Activated effector memory CD4-positive, alpha-beta T cell treated with Interleukin-2 at 50 U/mL for 16 hours (primary cell): ENCODE results near the gene HSPA1L.
"Not testable (repeated sequence)": the region's sequence is repeated elsewhere in the genome, so short reads cannot be mapped to it uniquely, and the experiment has no call there.

Experiments used
- DNase-seq: peaks from one replicate; pipeline ENCODE4 v3.0.0-alpha.2; 2020

Gene HSPA1L

DNA sequence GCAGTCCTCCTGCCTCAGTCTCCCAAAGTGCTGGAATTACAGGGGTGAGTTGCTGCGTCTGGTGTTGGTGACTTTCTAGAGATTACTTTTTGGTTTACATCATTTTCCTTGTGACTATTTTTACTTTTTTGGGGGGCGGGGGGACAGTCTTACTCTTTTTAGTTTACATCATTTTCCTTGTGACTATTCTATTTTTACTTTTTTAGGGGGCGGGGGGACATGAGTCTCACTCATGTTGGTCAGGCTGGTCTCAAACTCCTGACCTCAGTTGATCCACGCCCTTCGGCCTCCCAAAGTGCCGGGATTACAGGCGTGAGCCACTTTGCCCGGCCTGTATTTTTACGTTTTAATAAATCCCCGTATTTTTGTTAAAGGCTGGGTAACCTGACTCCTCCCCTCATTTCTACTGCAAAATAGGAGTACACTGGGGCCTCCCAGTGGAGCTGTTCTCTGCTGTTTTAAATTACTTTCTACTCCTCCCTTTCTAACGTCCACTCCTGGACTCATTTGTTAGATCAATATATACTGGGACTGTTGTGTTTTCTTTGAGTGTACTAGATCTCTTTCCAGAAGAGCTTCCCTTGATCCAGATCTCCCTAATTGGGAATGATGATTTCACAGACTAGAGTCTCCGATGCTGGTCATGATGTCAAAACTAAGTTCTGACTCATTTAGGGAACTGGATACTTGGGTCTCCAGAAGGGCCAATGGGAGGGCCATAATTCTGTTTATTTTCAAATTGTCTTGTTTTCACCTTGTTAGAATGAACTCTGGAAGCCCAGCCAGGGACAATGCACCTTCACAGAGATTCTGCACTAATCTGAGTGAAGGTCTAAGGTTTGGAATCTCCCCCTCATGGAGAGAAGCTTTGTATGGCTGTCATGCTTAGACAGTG lies 21.6 kb upstream of the HSPA1L start:
- DNase-seq = no peak

DNA sequence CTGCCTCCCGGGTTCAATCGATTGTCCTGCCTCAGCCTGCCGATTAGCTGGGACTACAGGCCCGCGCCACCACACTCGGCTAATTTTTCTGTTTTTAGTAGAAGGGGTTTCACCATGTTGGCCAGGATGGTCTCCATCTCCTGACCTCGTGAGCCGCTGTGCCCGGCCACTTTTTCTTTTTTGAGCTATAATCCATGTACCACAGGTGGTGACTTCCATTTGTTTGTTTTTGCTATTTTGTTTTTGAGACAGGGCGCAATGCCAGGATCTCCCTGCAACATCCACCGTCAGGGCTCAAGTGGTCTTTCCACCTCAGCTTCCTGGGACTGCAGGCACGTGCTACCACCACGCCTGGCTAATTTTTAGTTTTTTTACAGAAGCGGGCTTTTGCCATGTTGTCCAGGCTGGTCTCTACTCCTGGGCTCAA lies 21.0 kb upstream of the HSPA1L start:
- no peak for DNase-seq

DNA sequence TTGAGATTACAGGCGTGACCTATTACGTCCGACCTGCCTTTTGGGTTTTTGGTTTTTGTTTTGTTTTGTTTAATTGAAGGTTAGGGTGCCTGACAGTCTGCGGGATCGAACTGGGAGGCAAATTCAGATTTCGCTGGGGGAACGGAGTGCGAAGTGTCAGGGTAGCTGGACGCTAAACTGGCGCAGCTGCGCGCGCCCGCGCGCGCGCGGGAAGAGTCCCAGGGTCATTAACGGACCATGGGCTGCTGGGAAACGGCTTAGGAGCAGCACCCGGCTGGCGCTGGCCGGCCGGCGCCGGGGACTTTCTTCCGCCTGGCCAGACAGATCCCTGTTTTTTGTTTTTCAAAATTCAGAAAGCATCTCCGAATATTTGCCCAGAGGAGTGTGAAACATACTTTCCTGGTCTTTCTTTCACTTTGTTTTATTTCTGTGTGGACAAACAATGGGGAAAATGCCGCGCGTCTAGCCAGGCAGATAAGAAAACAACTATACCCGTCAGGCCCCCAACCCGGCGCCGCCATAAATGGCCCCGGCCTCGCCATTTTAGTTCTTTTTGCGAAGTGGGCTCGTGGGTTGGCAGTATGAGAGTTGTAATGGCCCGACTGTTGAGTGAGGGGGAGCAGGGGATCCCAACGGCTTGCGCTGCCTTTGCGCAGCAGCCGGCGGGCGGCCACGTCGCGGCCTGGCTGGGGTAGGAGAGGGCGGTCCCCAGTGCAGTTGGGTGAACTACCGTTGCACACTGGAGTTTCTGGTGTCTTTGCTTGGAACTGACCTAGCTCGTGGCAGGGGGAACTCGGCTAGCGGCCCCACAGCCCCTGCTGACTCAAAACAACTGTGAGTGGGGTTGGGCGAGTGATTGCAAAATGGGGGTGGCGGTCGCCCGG lies 19.5 kb upstream of the HSPA1L start:
- peak; percentile 70 for DNase-seq

DNA sequence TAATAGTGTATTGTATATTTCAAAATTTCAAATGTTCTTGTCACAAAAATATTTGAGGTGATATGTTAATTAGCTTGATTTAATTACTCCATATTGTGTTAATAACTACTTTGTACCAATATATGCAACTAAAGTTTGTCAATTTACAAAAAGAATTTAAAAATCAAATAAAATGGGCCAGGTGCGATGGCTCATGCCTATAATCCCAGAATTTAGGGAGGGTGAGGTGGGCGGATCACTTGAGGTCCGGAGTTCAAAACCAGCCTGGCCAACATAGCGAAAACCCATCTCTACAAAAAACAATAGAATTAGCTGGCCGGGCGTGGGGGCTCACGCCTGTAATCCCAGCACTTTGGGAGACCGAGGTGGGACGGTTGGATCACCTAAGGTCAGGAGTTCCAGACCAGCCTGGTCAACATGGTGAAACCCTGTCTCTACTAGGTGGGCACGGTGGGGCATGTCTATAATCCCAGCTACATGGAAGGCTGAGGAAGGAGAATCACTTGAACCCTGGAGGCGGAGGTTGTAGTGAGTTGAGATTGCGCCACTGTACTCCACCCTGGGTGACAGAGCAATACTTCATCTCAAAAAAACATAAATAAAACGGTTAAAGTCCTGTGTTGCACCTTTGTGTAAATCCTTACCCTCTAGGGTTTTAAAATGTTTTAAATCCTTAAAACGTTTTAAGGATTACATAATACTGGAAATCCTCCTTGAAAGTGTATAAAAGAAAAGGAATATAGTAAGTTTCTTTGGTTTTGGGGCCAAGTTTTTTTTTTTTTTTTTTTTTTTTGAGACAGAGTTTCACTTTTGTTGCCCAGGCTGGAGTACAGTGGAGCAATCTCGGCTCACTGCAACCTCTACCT lies 16.5 kb upstream of the HSPA1L start:
- DNase-seq = no peak

DNA sequence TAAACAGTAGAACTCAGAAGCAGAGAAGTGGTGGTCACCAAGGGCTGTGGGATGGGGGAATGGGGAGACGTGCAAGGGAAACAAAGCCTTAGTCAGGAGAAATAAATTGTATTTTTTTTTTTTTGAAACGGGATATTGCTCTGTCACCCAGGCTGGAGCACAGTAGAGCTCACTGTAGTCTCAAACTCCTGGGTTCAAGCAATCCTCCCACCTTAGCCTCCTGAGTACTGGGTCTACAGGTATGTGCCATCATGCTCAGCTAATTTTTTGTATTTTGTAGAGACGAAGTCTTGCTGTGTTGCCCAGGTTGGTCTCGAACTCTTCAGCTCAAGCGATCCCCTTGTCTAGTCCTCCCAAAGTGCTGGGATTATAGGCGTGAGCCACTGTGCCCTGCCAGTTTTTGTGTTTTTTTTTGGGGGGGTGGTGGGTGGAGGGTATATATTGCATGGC lies 15.8 kb upstream of the HSPA1L start:
- DNase-seq = no peak

DNA sequence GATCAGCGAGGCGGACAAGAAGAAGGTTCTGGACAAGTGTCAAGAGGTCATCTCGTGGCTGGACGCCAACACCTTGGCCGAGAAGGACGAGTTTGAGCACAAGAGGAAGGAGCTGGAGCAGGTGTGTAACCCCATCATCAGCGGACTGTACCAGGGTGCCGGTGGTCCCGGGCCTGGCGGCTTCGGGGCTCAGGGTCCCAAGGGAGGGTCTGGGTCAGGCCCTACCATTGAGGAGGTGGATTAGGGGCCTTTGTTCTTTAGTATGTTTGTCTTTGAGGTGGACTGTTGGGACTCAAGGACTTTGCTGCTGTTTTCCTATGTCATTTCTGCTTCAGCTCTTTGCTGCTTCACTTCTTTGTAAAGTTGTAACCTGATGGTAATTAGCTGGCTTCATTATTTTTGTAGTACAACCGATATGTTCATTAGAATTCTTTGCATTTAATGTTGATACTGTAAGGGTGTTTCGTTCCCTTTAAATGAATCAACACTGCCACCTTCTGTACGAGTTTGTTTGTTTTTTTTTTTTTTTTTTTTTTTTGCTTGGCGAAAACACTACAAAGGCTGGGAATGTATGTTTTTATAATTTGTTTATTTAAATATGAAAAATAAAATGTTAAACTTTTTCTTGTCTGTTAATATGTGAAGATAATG lies 14.7 kb upstream of the HSPA1L start:
- DNase-seq = no peak

DNA sequence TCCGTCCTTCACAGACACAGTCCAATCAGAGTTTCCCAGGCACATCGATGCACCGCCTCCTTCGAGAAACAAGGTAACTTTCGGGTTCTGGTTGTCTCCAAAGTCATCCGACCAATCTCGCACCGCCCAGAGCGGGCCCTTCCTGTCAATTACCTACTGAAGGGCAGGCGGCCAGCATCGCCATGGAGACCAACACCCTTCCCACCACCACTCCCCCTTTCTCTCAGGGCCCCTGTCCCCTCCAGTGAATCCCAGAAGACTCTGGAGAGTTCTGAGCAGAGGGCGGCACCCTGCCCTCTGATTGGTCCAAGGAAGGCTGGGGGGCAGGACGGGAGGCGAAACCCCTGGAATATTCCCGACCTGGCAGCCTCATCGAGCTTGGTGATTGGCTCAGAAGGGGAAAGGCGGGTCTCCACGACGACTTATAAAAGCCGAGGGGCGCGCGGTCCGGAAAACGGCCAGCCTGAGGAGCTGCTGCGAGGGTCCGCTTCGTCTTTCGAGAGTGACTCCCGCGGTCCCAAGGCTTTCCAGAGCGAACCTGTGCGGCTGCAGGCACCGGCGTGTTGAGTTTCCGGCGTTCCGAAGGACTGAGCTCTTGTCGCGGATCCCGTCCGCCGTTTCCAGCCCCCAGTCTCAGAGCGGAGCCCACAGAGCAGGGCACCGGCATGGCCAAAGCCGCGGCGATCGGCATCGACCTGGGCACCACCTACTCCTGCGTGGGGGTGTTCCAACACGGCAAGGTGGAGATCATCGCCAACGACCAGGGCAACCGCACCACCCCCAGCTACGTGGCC lies 12.4 kb upstream of the HSPA1L start, which contains the start of gene HSPA1B:
HSPA1B (plus strand) TSS at position 453 of the 794 bp plus-strand sequence; CDS start at position 666, 213 bp downstream.
- peak; percentile 87 for DNase-seq

DNA sequence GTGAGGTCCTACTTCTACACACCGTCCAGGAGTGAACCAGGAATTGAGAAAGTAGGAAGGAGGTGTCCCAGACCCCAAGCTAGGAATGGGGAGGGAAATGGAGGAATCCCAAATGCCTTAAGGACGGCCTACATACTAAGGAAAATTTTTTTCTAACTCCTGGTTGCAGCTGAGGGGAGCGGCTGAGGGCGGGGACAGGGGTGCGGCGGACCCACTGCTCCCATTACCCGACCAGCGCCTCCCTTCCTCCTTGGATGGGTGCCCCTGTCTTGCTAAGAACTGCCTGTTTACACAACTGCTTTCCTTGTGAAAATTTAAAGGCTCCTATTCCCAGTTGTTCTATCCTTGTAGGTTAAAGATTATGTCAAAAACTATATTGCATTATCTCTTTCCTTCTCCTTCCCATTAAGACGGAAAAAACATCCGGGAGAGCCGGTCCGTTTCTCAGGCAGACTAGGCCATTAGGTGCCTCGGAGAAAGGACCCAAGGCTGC lies 11.8 kb upstream of the HSPA1L start:
- peak; percentile 35 for DNase-seq

DNA sequence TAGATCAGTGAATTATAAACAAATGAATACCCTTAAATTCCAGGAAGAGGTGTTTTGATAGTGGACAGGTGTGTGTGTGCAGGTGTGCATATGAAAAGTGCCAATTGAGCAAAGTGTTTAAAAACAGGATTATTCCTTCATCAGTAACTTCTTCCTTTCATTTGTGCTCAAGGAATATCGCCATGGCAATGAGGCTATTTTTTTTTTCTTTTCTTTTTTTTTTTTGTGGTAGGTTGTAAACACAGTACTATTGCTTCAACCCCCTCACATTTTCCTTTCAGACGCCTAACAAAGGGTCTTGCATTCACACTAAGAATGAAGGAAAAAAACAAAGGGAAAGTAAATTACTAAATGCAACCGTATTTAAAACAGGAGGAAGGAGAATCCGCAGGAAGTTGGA lies 10.5 kb upstream of the HSPA1L start:
- no peak for DNase-seq

DNA sequence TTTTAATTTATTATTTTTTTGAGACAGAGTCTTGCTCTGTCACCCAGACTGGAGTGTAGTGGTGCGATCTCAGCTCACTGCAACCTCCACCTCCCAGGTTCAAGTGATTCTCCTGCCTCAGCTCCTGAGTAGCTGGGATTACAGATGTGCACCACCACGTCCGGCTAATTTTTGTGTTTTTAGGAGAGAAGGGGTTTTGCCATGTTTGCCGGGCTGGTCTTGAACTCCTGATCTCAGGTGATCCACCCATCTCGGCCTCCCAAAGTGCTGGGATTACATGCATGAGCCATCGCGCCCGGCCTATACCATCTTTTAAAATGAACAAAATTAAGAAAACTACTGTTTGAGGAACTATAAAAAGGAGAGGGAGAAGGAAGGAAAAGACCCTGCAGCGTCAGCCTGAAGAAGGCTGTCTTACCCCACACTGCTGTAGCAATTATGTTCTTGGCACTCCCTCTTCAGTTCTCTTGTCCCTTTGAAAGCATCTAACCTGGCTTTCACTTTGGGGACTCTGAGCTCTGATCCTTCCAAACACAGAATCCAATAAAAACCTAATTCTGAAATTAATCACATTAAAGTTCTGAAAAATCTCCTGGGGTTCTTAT lies 8.6 kb upstream of the HSPA1L start:
- DNase-seq = not testable (repeated sequence)

DNA sequence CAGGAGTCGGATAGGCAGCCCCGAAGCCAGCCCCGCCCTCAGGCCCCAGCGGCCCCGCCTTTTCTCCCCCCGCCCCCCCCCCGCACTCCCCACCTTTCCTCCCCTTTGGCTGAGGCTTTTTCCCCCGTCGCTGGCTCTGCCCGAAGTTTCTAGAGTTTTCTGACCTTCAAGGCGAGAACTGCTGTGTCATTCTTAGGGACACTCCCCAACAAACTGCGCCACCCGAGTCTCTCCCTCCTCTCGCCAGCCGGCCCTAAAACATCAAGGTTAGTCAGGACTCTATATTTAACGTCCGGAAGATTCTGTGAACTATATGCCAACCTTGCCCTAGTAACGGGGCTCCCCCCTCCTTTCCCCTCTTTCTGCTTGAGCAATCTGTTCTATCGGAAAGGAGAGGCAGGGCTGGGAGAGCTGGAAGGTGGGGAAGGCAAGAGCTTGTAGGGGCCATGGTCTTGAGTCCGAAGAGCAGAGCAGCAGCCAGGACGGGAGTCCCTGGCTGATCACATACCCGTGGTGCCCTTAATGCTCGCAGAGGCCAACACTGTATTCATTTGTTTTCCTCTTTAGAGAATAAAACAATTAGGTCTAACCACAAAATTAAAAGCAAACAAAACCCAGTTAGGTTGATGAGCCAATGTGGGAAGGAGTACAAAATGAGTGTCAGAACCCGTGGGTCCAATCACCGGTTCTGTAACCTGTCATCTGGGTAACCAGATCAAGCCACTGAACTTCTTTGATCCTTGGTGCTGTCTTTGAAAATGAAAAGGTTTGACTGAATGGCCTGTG lies 7.1 kb upstream of the HSPA1L start:
- peak; percentile 52 for DNase-seq

DNA sequence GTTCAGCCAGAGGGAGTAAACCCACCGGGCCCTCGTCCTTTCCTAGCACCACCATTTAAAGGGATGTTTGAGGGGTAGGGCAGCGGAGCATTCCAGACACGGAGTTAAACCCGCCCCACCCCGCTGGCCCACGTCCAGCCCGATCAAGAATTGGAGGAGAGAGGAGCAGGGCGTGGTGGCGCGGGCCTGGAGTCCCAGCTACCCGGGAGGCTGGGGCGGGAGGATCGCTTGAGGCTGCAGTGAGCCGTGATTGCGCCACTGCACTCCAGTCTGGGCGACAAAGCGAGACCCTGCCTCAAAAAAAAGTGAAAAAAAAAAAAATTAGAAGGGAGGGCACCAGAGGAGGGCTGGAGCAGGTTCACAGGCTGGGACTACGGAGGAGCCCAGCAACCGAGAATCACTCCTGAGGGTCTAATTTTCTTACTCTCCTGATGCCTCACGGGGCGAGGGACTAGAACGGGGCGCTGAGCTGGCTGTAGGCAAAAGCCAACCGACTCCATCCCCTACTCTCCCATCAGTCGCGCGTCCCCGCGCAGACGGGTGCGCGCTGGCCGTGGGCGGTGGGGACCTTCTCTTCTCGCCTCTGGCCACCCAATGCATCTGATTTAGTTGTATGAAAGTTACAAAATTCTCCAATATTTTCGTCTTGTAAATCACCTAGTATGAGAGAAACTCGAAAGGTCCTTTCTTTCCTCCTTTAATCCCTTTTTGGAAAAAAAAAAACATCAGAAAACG lies 6.4 kb upstream of the HSPA1L start:
- peak; percentile 41 for DNase-seq

DNA sequence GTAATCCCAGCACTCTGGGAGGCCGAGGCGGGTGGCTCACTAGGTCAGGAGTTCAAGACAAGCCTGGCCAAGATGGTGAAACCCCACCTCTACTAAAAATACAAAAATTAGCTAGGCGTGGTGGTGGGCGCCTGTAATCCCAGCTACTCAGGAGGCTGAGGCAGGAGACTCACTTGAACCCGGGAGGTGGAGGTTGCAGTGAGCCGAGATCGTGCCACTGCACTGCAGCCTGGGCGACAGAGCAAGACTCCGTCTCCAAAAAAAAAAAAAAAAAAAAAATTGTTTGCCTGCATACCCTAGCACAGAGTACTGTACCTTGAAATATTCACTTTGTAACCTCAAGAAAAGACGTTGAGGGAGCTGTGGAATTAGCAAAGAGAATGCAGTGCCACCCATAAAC lies 5.3 kb upstream of the HSPA1L start:
- DNase-seq = not testable (repeated sequence)

DNA sequence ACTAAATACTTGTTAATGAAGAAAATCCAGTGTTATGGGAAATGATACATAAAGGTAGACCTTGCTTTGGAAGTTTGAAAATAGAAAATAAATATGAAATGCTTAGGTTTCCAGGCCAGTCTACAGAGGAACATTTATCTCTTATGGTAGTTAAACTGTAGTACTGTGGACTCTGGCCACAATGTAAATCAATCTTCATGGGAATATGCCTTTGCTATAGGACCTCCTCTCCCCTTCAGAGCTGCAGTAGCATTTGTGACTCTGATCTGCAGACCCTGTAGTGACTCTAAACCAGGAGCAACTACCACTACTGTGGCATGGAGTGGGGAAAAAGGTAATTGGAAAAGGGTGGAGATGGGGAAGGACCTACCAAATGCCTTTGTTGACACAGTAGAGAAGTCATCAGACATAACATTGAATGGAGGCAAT lies 4.8 kb upstream of the HSPA1L start:
- no peak for DNase-seq

DNA sequence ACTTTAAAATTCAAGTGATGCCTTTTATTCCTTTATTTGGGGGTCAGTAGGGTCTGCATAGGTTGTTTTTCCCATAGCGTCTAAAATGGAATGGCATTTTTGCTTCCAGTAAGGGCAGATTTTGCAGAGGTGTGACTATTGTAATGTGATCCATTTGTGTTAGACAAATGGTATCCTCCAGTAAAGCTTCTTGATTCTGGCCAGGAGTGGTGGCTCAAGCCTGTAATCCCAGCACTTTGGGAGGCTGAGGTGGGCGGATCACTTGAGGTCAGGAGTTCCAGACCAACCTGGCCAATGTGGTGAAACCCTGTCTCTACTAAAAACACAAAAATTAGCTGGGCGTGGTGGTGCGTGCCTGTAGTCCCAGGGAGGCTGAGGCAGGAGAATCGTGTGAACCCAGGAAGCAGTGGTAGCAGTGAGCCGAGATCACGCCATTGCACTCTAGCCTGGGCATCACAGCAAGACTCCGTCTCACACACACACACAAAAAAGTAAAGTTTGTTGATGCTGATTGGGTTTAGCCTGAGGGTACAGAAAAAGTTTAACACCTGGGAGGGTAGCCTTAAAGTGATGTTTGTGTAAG lies 2.9 kb upstream of the HSPA1L start:
- not testable (repeated sequence) for DNase-seq

DNA sequence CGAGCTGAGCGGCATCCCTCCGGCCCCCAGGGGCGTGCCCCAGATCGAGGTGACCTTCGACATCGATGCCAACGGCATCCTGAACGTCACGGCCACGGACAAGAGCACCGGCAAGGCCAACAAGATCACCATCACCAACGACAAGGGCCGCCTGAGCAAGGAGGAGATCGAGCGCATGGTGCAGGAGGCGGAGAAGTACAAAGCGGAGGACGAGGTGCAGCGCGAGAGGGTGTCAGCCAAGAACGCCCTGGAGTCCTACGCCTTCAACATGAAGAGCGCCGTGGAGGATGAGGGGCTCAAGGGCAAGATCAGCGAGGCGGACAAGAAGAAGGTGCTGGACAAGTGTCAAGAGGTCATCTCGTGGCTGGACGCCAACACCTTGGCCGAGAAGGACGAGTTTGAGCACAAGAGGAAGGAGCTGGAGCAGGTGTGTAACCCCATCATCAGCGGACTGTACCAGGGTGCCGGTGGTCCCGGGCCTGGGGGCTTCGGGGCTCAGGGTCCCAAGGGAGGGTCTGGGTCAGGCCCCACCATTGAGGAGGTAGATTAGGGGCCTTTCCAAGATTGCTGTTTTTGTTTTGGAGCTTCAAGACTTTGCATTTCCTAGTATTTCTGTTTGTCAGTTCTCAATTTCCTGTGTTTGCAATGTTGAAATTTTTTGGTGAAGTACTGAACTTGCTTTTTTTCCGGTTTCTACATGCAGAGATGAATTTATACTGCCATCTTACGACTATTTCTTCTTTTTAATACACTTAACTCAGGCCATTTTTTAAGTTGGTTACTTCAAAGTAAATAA lies 2.2 kb upstream of the HSPA1L start:
- not testable (repeated sequence) for DNase-seq

DNA sequence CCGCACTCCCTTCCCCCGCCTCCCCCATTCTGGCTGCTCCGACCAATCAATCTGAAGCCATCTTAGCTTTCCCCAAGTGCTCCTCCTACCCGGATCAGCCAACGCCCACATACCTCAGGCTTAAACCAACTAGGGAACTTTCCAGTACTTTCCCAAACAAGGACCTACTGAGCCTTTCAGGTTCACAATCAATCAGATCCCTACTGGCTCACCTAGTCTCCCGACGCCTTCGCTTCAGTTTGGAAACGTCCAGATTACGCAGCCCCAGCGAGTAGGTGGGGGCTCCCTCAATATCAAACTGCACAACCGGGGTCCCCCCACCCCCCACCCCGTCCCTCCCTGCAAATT lies 432 bp downstream of the HSPA1L start:
- peak; percentile 52 for DNase-seq

DNA sequence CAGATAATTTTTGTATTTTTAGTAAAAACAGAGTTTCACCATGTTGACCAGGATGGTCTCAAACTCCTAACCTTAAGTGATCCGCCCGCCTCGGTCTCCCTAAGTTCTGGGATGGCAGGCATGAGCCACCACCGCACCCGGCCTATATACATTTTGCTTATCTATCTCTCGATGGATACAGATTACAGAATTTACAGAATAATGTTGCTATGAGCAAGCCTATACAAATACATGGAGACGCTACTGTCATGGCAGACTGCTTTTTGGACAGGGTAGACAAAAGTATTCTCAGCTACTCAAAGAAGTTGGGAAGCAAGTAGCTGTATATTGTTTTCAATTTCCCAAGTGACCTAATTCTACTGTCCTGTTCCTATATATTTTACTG lies 1.6 kb downstream of the HSPA1L start:
- no peak for DNase-seq
